Skin of body (tissue), 2 donors: ENCODE measurements around the gene CDC42BPG. TPM values are rescaled to one million over a fixed set of nuclear protein-coding genes. Genes with fewer than 3 reads are reported as not detected.

ENCODE experiments used
- DNase-seq: peaks from one replicate; lab custom pipeline; 2025; lab: John Stamatoyannopoulos, UW
- total RNA-seq: library from RNA; depleted of rRNA; stranded (reverse); fragments of >200 nt; gene quantifications from one replicate; pipeline ENCODE4 v1.2.3, GENCODE V29; 2014

The CDC42BPG gene
- total RNA-seq, result 9.7 TPM

GRCh38 chr11:64844330-64845128, at the start of gene CDC42BPG:
Gene CDC42BPG, minus strand, starts transcription at chr11:64844653. Its CDS starts 84 bp downstream, at chr11:64844569.
- peak; percentile 49 for DNase-seq

GRCh38 chr11:64893194-64894069, 49.0 kb upstream of the CDC42BPG start:
- no peak for DNase-seq

- no peak for DNase-seq
These were observed 48.4 kb upstream of the CDC42BPG start for GRCh38 chr11:64892838-64893193.

- DNase-seq, result no peak
These were observed 48.0 kb upstream of the CDC42BPG start for GRCh38 chr11:64892411-64892831.

GRCh38 chr11:64891880-64892279, 47.4 kb upstream of the CDC42BPG start:
- DNase-seq, result no peak

GRCh38 chr11:64891215-64891848, 46.9 kb upstream of the CDC42BPG start:
- DNase-seq, result no peak

GRCh38 chr11:64890522-64890939, 46.1 kb upstream of the CDC42BPG start:
- no peak for DNase-seq

- no peak for DNase-seq
These were observed 44.5 kb upstream of the CDC42BPG start for GRCh38 chr11:64888729-64889511.

- DNase-seq, result no peak
These were observed 43.9 kb upstream of the CDC42BPG start for GRCh38 chr11:64888406-64888728.

GRCh38 chr11:64887757-64888405, 43.4 kb upstream of the CDC42BPG start:
- DNase-seq, result no peak

GRCh38 chr11:64887234-64887756, 42.8 kb upstream of the CDC42BPG start:
- DNase-seq, result no peak

- DNase-seq, result no peak
These were observed 41.2 kb upstream of the CDC42BPG start for GRCh38 chr11:64885367-64886286.

GRCh38 chr11:64884019-64884418, 39.6 kb upstream of the CDC42BPG start:
- DNase-seq, result no peak

- DNase-seq, result no peak
These were observed 39.1 kb upstream of the CDC42BPG start for GRCh38 chr11:64883575-64883974.

- DNase-seq, result no peak
These were observed 37.8 kb upstream of the CDC42BPG start for GRCh38 chr11:64882243-64882642.

GRCh38 chr11:64881476-64881875, 37.0 kb upstream of the CDC42BPG start:
- no peak for DNase-seq

- DNase-seq, result no peak
These were observed 36.0 kb upstream of the CDC42BPG start for GRCh38 chr11:64880240-64881001.

GRCh38 chr11:64879244-64879900, 34.9 kb upstream of the CDC42BPG start:
- no peak for DNase-seq
